Bronchial epithelial cell (primary cell): ENCODE data around the gene EME2. TPM values are rescaled to one million over a fixed set of nuclear protein-coding genes. Genes with fewer than 3 reads are reported as not detected.

Experiments used
- DNase-seq: peaks from one replicate; pipeline ENCODE4 v3.0.0-alpha.2; 2010; ENCODE audit warnings: low read depth
- FAIRE-seq: peaks from 2 replicates; lab custom pipeline; 2011; peaks lifted over from hg19 to GRCh38; lab: Jason Lieb, UNC
- H3K27me3 ChIP-seq: 2 replicates; pipeline ENCODE4 v1.5.1; 2011; ENCODE audit warnings: low read length; ENCODE audit not compliant: control insufficient read depth, insufficient read depth
- H3K36me3 ChIP-seq: 2 replicates; pipeline ENCODE4 v1.5.1; 2011; ENCODE audit warnings: low read length; ENCODE audit not compliant: control insufficient read depth, insufficient read depth
- H3K4me3 ChIP-seq: 2 replicates; pipeline ENCODE4 v1.5.1; 2011; ENCODE audit warnings: mild to moderate bottlenecking, low read depth, low read length, control low read depth
- total RNA-seq: library from RNA; depleted of rRNA; stranded (reverse); fragments of >200 nt; gene quantifications from 2 replicates; pipeline ENCODE4 v1.2.1, GENCODE V29; 2014
- TF ChIP-seq, protein P1 (sequence below): IDR thresholded peaks from 2 replicates; pipeline ENCODE4 v1.5.1; 2011; ENCODE audit warnings: mild to moderate bottlenecking, moderate library complexity, low read length, control low read depth, inconsistent platforms; ENCODE audit not compliant: insufficient read depth, severe bottlenecking

EME2 gene
- total RNA-seq, 1 donor from 2014 or later, result 5.8 TPM

DNA sequence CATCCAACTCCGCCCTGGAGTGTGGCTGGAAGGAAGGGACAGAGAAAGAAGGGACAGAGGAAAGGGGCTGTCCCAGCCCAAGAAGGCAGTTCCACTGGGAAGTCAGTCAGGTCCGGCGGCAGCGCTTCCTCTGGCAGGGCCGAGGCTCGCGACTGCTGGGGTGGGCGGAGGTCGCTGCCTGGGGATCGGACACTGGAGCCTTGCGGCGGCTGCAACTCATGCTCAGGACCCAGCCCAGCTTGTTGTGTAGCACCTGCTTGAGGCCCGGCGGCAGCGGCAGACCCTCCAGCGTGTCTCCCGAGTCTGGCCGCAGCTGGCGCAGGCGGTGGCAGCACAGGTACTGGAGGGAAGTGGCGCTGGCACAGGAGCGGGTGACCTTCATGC is 4.4 kb downstream of the EME2 start:
- no peak for FAIRE-seq
- no peak for DNase-seq
- TF ChIP-seq, protein P1, sequence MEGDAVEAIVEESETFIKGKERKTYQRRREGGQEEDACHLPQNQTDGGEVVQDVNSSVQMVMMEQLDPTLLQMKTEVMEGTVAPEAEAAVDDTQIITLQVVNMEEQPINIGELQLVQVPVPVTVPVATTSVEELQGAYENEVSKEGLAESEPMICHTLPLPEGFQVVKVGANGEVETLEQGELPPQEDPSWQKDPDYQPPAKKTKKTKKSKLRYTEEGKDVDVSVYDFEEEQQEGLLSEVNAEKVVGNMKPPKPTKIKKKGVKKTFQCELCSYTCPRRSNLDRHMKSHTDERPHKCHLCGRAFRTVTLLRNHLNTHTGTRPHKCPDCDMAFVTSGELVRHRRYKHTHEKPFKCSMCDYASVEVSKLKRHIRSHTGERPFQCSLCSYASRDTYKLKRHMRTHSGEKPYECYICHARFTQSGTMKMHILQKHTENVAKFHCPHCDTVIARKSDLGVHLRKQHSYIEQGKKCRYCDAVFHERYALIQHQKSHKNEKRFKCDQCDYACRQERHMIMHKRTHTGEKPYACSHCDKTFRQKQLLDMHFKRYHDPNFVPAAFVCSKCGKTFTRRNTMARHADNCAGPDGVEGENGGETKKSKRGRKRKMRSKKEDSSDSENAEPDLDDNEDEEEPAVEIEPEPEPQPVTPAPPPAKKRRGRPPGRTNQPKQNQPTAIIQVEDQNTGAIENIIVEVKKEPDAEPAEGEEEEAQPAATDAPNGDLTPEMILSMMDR, result no peak

DNA sequence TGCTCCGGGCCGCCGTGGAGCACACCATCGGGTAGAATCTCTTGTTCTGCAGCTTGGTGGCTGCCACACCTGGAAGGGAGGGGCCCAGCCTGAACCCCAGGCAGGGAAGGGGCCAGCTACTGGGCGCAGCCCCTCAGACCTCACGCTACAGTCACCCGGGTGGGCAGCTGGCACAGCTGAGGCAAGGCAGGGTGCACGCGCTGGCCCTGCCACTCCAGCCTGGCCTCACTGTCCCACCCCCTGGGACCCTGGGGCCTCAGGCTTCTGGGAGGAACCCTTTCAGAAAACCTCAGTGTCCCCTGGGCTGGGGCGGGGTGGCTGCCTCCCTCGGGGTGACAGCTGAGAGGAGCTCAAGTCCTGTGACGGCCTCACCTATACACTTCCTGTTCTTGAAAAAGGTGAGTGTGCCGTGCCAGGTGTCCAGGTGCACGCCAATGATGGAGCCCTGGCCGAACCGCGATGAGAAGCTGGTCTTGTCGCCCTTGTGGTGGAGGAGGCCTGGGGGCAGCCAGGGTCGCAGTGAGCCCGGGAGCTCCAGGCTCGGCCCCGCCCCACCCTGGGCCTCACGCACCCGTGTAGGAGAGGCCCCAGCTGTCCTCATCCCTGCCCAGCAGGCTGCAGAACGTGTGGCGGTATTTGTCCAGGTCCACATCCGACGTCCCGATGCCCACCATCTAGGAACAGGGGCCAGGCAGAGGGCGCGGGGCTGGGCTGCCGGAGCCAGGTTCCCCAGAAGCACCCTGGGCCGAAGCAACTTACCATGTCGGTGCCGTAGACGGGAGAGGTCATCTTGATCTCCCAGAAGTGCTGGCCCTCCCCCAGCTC is 5.0 kb downstream of the EME2 start:
- DNase-seq (no peak), FAIRE-seq (no peak)
- TF ChIP-seq, protein P1, result no peak
- H3K4me3 ChIP-seq, result no peak overlapping the region
- no peaks in the 10 kb centered on the region for H3K27me3 ChIP-seq
- H3K36me3 ChIP-seq, result peaks cover 24% of the 10 kb centered on the region

More for the DNA sequence above, 4.4 kb downstream of the EME2 start:
- Histone ChIP-seq H3K36me3 (peaks cover 24% of the 10 kb centered on the region), H3K4me3 (no peak overlapping the region), H3K27me3 (no peaks in the 10 kb centered on the region)

DNA sequence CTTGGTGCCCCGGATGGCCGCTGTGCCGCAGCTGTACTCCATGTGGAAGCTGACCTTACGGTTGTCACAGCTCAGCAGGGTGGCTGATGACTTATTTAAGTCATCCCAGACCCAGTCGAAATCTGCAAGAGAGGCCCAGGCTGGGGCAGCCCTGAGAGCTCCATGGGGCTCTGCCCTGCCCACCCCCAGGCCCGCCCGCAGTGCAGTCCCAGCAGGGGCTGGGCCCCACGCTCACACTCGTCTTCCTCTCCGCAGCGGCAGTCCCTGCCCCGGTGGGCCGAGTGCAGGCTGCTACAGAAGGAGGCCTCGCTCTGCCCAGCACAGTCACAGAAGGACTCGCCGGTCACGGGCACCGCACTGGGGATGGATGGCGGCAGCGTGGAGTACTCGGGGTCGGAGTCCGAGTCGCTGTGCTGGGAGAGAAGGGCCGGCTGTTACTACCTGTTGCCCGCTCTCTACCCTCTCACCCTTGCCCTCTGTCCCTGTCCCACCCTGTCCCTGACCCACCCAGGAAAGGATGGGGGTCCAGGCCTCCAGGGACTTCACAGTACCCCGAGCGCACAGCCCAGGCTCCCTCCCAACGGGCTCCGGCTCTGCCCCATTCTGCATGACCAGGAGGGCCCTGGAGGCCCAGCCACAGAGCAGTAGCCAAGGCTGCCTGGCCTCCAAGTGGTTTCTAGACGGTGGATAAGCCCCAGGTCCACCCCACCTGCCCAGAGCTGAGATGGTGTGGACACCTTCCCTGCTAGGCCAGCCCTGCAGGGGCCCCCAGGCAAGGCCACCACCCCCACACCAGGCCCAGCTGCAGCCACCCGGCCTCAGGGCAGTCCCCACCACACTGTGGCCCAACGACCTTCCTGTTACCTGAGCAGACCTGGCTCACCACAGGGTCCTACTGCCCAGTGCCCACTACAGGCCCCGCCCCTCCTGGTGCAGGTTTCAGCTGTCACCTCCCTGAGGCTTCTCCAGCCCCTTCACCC is 5.9 kb downstream of the EME2 start:
- Histone ChIP-seq H3K36me3 (peaks cover 24% of the 10 kb centered on the region), H3K27me3 (no peaks in the 10 kb centered on the region), H3K4me3 (no peak overlapping the region)
- TF ChIP-seq, protein P1, result no peak
- DNase-seq (no peak), FAIRE-seq (no peak)

DNA sequence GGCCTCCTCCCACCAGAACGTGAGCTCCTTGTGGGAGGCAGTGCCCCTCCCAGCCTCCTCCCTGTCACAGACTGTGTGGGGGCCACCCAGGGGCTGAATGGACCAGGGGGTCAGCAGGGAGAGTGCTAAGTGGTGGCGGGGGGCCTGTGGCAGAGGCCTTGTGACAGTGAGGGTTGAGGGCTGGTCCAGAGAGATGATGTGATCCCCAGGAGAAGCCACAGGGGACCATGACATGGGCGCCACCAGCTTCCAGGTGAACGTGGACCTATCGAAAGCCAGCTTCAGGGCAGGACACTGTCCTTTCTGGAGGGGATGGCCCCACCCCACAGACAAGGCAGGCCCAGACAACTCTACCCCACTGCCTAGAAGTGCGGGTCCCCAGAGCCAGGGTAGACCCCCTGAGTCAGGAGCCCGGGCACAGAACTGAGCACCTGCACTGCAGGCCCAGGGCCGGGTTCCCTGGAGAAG is 6.7 kb downstream of the EME2 start:
- Histone ChIP-seq H3K36me3 (peaks cover 24% of the 10 kb centered on the region), H3K4me3 (no peak overlapping the region), H3K27me3 (no peaks in the 10 kb centered on the region)
- FAIRE-seq (no peak), DNase-seq (no peak)
- TF ChIP-seq, protein P1, result no peak

DNA sequence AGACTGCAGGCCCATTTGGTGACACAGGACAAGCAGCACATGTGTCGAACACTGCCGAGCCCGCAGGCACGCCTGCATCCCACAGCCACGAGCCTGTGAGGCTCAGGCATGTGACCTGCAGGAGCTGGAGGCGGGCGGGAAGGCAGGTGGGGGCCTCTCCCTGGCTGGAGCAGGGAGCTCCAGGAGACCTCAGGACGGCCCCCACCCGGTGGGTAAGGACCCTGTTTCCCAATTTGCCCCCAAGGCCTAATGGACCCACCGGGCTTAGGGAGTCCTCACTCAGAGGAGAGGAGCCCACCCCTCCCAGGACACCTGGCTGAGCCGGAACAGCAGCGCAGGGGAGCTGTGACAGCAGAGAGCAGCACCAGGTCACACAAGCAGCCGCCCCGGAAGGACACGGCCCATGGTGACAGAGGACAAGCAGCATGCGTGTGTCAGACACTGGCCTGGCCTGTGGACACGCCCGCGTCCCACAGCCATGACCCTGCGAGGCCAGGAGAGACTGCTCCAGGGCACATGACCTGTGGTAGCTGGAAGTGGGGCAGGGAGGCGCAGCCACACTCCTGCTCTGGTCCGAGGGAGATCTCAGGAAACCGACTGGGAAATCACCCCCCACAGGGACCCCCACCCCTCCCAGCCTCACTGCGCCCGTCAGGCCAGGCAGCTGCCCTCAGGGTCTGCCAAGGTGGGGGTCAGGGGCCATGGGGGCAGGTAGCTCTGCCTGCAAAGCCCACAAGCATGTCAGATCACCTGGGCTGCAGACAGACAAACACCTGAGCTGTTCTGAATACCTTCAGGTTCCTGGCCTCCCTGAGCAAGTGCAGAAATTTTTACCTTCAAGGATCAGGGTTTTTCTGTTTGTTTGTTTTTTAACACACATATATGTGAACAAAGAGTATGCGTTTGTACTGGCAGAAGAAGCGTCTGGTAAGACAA is 7.4 kb downstream of the EME2 start:
- FAIRE-seq, result no peak
- Histone ChIP-seq H3K4me3 (no peak overlapping the region), H3K27me3 (no peaks in the 10 kb centered on the region), H3K36me3 (peaks cover 23% of the 10 kb centered on the region)
- TF ChIP-seq, protein P1, result no peak
- no peak for DNase-seq
